Right lobe of liver (tissue), 6 donors: ENCODE data around the gene GPR31. TPM values are rescaled to one million over a fixed set of nuclear protein-coding genes. Genes with fewer than 3 reads are reported as not detected.

Experiments
- ATAC-seq, 4 donors: fragments of 200-7000 bp; cut with Tn5 transposase; one replicate each; pipeline ENCODE4 v1.9.1; 2020; ENCODE audit warnings: mild to moderate bottlenecking in 4 of 4, moderate library complexity in 4 of 4
- DNase-seq, 3 donors: peaks; one replicate each; pipeline ENCODE4 v3.0.0-alpha.2; 2020
- H3K27ac ChIP-seq, 3 donors: fragments of 200-600 bp; one replicate each; pipeline ENCODE4 v1.8.0; 2022
- H3K27me3 ChIP-seq, 2 donors: fragments of 200-600 bp; one replicate each; pipeline ENCODE4 v1.8.0; 2022
- H3K36me3 ChIP-seq, 4 donors: fragments of 200-600 bp; sonication (generic) in 1 of 4; one replicate each; pipeline versions ENCODE4 v1.5.1 to v1.8.0; 2017 to 2022; ENCODE audit warnings: control low read depth in 1 of 4
- H3K4me1 ChIP-seq, 4 donors: fragments of 200-600 bp; sonication (generic) in 1 of 4; one replicate each; pipeline versions ENCODE4 v1.5.1 to v1.8.0; 2017 to 2022; ENCODE audit warnings: control low read depth in 1 of 4
- H3K4me3 ChIP-seq, 3 donors: fragments of 200-600 bp; one replicate each; pipeline ENCODE4 v1.8.0; 2022
- H3K9me3 ChIP-seq, 4 donors: fragments of 200-600 bp; sonication (generic) in 1 of 4; one replicate each; pipeline versions ENCODE4 v1.5.1 to v1.8.0; 2017 to 2022; ENCODE audit warnings: control low read depth in 1 of 4
- CTCF ChIP-seq, 4 donors: fragments of 200-600 bp in 3 of 4; fragments of 450-650 bp in 1 of 4; IDR thresholded peaks; one replicate each; pipeline versions ENCODE4 v1.5.1 to v1.8.0; 2016 to 2022; ENCODE audit warnings: antibody characterized with exemption in 4 of 4, mild to moderate bottlenecking in 2 of 4
- POLR2A ChIP-seq: fragments of 450-650 bp; IDR thresholded peaks from one replicate; pipeline ENCODE4 v1.6.1; 2017; ENCODE audit warnings: antibody characterized with exemption, mild to moderate bottlenecking
- WGBS: methylation state at CpG from one replicate; pipeline ENCODE4 v1.1.6; 2018; ENCODE audit warnings: low coverage, low lambda C conversion rate; ENCODE audit not compliant: insufficient coverage; ENCODE audit errors: missing lambda C conversion rate; 5-methylcytosine and 5-hydroxymethylcytosine counted together
- intact Hi-C, 2 donors: fragments of 100-400 bp; cut with DNase I; formaldehyde crosslinking; loops; one replicate each; pipeline versions ENCODE4 v1.11.2 to v1.14.1; 2022
- total RNA-seq, 6 experiments: library from RNA; depleted of rRNA in 2 of 6; stranded (reverse); fragments of >200 nt in 2 of 6; fragmentation: NEBNext Ultra II Directional in 3 of 6; extraction: Animal tissue kit (Norgen Biotek cat#: 25700) in 3 of 6; gene quantifications; one replicate each; pipeline versions ENCODE4 v1.1.0 to v1.2.4, GENCODE V29; 2016 to 2023
- donor health status: DM: no; HTN: yes; CAD: no.
- donor health status: DM: no; HTN: no; CAD: no.
- donor health status: DM: no; HTN: no; CAD: no.
- donor health status: DM: no; HTN: yes; CAD: no.
- donor health status: DM: no; HTN: yes; CAD: no.

GPR31 gene
- total RNA-seq, 6 experiments from 2014 or later = not detected

DNA sequence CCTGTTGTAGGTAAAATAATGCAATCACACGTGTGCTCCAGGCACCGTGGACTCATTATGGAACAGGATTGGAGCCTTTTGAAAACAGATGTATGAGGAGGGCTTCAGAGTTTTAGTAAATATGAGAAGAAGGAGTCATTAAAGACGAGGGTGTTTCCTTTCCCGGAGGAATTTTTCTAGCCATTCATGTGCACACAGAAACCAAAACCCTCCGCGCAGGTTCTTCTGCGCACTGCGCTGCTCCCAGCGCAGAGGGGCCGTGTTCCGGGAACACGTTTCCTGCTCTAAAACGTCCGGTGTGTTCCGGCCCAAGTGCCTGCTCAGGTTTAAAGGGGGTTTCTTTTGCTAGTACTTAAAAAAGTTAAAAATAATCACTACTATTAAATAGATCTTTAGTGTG lies 11.6 kb downstream of the GPR31 start:
- DNase-seq = no peak
- intact Hi-C loops = loop anchor here (10.0 kb wide), 2 partner anchors 361 to 371 kb away; no protein-coding TSS in a partner anchor

GRCh38 chr6:167145461-167145860 lies 12.3 kb downstream of the GPR31 start:
- Histone ChIP-seq H3K4me3 (no peak overlapping the region), H3K27me3 (no peaks in the 10 kb centered on the region), H3K36me3 (no peaks in the 10 kb centered on the region), H3K27ac (no peak overlapping the region), H3K4me1 (peaks cover 0 to 4% (median 0%) of the 10 kb centered on the region in 4 donors), H3K9me3 (no peaks in the 10 kb centered on the region)
- DNase-seq = no peak
- intact Hi-C loops = loop anchor here (10.0 kb wide), 2 partner anchors 361 to 371 kb away; no protein-coding TSS in a partner anchor
- ATAC-seq = no peak
- TF ChIP-seq CTCF (IDR thresholded peaks at IDR 0.05) = no peak
- no peak for TF ChIP-seq POLR2A
- WGBS = 77% methylated on average over 6 of the region's 12 CpGs

More for the DNA sequence above, 11.6 kb downstream of the GPR31 start:
- Histone ChIP-seq H3K4me1 (peaks cover 0 to 4% (median 0%) of the 10 kb centered on the region in 4 donors), H3K27ac (no peak overlapping the region), H3K36me3 (no peaks in the 10 kb centered on the region), H3K27me3 (no peaks in the 10 kb centered on the region), H3K9me3 (no peaks in the 10 kb centered on the region), H3K4me3 (no peak overlapping the region)
- 57% methylated on average over 15 of the region's 15 CpGs for WGBS
- TF ChIP-seq POLR2A (no peak), CTCF (IDR thresholded peaks at IDR 0.05) (no peak)
- no peak for ATAC-seq

DNA sequence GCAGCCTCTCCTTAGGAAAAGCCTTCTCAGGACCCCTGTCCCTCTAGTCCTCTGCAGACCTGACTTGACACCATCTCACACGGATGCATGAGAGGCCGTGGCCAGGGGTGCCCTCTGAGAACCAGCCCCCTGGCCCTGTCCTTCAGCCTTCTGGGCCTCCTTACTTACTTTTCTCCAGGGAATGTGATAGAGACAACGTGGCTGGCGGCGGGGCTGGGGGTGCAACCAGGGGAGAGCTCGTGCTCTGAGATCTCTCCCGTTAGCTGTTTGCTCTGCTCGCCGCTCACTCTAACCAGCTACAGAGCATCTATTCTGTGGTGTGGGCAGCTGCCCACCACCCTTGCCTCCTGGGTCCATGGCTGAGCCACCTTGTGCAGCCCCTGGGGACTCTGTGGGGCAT lies 14.7 kb downstream of the GPR31 start:
- Histone ChIP-seq H3K4me3 (no peak overlapping the region), H3K4me1 (peaks cover 0 to 4% (median 0%) of the 10 kb centered on the region in 4 donors), H3K27ac (no peak overlapping the region), H3K36me3 (no peaks in the 10 kb centered on the region), H3K9me3 (no peaks in the 10 kb centered on the region), H3K27me3 (no peaks in the 10 kb centered on the region)
- 92% methylated on average over 6 of the region's 9 CpGs for WGBS
- ATAC-seq (no peak), DNase-seq (no peak)
- TF ChIP-seq CTCF (IDR thresholded peaks at IDR 0.05) (no peak), POLR2A (no peak)
- intact Hi-C loops = loop anchor here (10.0 kb wide), 2 partner anchors 358 to 368 kb away; no protein-coding TSS in a partner anchor

- Histone ChIP-seq H3K4me3 (no peak overlapping the region), H3K9me3 (no peaks in the 10 kb centered on the region), H3K27me3 (no peaks in the 10 kb centered on the region), H3K36me3 (no peaks in the 10 kb centered on the region), H3K4me1 (peaks cover 0 to 4% (median 0%) of the 10 kb centered on the region in 4 donors), H3K27ac (no peak overlapping the region)
- 18% methylated on average over 4 of the region's 4 CpGs for WGBS
- no peak for TF ChIP-seq CTCF (IDR thresholded peaks at IDR 0.05)
- TF ChIP-seq POLR2A = no peak
- intact Hi-C loops = loop anchor here (10.0 kb wide), 2 partner anchors 358 to 368 kb away; no protein-coding TSS in a partner anchor
- DNase-seq (no peak), ATAC-seq (no peak)
These were observed 15.4 kb downstream of the GPR31 start for GRCh38 chr6:167142433-167142761.
